T1000 (cell line): ENCODE measurements around the gene SCRN2.
A peak's percentile ranks its signal among the peaks of the same experiment; 100 is the strongest.

Experiments used
- DNase-seq: peaks from one replicate; lab custom pipeline; 2025; ENCODE audit warnings: mixed read lengths; lab: John Stamatoyannopoulos, UW

Gene SCRN2

DNA sequence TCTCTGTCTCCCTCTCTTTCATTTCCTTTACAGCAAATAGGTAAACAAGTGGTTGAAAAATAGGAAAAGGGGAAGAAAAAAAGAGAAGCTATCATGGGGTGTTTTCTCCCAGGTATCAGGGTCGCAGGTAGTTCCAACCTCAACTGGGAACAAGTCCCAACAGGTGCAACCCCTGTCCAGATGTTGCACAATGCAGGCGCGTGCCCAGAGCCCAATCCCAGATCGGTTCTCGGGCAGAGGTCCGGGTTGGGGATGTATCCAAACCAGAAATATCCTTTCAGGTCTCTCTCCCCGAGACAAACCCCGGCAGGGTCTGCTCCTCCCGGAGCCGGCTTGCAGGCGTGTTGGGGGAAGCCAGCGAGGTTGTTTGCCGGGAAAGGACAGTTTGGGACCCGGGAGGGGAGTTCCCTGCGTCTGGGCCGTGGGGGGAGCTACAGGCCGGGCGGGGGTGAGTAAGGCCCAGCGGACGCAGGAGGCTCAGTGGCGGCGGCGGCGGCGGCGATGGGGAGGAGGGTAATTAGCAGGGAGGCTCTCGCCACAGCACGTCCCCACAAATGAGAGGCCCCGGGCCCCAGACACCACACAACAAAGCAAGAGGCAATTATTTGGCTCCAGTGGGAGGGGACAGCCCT lies 31.1 kb upstream of the SCRN2 start:
- no peak for DNase-seq

DNA sequence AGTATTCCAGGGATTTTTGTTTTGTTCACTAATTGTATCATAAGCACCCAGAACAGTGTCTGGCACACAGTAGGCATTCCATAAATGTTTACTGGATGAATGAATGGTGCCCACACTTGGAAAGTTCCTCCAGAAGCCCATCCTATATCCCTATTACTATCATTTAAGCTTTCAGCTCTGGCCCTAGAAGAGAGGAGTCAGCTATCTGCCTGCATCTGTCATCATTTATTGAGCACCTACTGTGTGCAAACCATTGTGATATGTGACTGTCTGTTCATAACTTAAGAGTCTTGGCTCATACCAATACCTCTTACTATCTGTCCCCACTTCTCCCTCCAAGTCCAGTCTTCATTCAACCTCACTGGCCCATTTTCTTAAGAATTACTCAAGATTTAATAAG lies 30.0 kb upstream of the SCRN2 start:
- DNase-seq, result no peak

- DNase-seq, result no peak
Observed at GRCh38 chr17:47870056-47870455, 29.0 kb upstream of the SCRN2 start.

DNA sequence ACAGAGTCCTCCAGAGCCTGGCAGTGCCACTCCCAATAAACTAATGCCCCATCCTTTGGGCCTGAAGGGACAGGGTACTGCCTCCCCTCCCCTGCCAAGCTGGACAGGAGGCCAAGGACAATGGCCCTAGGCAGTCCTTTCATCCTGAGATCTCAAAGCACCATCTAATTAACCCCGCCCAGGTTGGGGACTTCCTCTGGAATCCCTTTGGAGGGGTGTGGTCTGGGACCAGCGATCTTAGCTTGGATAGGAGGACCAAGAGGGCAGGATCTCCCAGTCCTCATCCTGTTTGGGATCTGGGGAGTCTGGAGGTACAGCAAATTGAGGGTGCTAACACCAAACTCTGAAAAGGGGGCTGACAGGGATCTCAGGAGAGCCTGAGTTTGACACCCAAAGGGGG lies 28.0 kb upstream of the SCRN2 start:
- no peak for DNase-seq

GRCh38 chr17:47867813-47868533 lies 26.9 kb upstream of the SCRN2 start:
- DNase-seq, result no peak

GRCh38 chr17:47866941-47867340 lies 25.9 kb upstream of the SCRN2 start:
- no peak for DNase-seq

GRCh38 chr17:47864791-47865216 lies 23.7 kb upstream of the SCRN2 start:
- no peak for DNase-seq

DNA sequence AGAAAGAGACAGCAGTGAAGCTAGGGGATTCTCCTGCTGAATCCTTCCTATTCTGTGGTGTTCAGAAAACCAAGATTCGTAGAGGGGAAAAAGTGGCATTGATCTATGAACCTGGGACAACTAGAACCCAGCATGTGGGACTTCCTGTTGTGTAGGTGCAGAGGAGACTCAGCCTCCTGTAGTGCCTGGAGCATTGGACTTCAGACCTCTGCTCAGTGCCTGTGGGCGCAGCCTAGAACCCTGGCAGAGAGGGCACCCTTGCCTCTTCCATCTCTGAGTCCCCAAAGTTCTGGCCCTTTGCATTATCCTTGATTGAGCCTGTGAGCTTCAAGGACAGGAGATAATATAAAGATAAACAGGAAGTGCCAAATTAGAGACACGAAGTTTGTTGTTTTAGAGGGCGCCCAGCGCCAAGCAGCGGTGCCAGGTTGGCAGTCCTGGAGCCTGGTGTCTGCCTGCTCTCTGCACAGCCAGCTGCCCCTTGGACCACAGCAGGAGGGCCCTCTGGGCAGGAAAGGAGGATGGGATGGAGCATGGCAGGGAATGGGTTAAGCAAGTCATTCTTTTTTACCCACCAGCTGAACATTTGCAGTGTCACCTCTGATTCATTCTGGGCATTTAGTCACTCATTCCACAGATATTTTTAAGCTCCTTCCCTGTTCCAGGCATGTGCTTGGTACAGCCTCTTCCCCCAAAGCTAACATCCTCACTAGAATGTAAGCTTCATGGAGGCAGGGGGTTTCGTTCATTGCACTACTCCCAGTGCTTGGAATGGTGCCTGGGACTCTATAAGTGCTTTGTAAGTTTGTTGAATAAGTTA lies 21.8 kb upstream of the SCRN2 start:
- peak; percentile 47 for DNase-seq

DNA sequence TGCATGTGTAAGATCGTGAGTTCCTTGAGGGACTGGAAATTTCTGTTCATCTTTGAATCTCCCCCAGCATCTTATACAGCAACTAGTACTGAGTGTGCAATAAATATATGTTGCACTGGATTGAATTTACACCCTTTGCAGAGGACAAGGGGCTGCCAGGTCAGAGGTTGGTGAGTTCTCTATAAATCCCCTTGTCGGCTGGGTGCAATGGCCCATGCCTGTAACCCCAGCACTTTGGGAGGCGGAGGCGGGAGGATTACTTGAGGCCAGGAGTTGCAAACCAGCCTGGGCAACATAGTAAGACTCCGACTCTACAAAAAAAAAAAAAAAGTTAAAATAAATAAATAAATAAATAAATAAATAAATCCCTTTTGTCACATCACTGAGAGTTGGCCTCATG lies 19.3 kb upstream of the SCRN2 start:
- DNase-seq, result no peak

- DNase-seq, result no peak
Observed at GRCh38 chr17:47857551-47858455, 16.7 kb upstream of the SCRN2 start.

DNA sequence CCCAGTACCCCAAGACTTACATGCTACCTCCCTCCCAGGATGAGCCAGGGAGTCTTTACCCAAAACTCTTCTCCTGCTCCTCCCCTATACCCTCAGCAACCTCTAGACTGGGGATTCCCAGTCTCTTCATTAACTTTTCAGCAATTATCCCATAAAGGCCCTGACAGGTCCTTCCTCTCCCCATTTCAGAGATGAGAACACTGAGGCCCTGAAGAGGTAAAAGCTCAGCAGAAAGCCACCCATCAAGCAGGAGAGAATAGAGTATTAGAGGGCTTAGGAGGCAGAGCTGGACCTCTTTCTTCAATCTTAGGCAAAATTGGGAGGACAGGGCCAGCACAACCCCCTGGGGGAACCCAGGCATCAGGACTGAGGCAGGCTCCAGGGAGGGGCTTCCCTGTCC lies 15.8 kb upstream of the SCRN2 start:
- no peak for DNase-seq

DNA sequence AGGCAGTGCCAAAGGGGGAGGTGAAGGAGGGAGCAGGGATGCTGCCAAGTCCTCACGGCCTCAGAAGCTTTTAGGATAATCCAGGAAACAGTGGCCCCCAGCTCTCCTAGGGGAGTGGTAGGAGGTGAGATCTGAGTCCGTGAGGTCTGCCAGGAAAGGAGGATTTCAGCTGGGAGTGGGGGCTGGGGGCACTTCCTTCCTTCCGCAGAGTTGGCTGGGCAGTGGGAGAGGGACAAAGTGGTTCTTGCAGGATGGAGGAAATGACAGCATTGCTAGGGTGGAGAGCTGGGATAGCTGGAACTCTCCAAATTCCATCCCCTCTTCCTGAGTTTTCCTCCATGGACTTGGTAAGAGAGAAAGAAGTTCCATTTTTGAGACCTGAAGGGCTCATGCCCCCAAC lies 14.7 kb upstream of the SCRN2 start:
- no peak for DNase-seq

GRCh38 chr17:47853616-47854015 lies 12.5 kb upstream of the SCRN2 start:
- no peak for DNase-seq

GRCh38 chr17:47852113-47852949 lies 11.3 kb upstream of the SCRN2 start:
- DNase-seq, result no peak

DNA sequence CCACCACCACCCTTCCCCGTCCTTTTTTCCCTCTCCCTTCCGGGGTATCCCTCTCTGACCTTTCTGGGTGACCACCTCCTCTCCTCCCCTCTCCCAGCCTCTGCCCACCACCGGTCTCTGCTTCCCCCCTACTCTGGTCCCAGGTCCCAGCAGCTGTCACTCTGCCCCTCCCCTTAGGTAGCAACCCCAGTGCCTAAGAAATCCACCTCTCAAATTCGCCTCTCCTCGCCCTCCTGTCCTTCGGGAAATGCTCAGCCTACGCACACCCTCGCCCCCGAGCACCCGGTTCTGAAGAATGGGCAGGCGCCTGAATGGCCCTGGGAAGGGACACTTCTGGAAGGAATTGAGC lies 10.7 kb upstream of the SCRN2 start:
- no peak for DNase-seq

- DNase-seq, result peak; percentile 45
Observed at GRCh38 chr17:47850692-47851573, 9.9 kb upstream of the SCRN2 start, which contains the start of gene SP6. TSS of gene SP6 (minus strand) at chr17:47851163. CDS start at chr17:47848429, 2,734 bp downstream.

GRCh38 chr17:47850373-47850691 lies 9.3 kb upstream of the SCRN2 start:
- DNase-seq, result no peak

GRCh38 chr17:47848198-47848513 lies 7.1 kb upstream of the SCRN2 start:
- DNase-seq, result no peak

GRCh38 chr17:47847341-47848197 lies 6.5 kb upstream of the SCRN2 start:
- no peak for DNase-seq
